ENCODE measurements around the gene AFAP1L2. TPM values are rescaled to one million over a fixed set of nuclear protein-coding genes. Genes with fewer than 3 reads are reported as not detected.

The AFAP1L2 gene
- polyA plus RNA-seq, 1 donor from 2014 or later, result 0.88 TPM

DNA sequence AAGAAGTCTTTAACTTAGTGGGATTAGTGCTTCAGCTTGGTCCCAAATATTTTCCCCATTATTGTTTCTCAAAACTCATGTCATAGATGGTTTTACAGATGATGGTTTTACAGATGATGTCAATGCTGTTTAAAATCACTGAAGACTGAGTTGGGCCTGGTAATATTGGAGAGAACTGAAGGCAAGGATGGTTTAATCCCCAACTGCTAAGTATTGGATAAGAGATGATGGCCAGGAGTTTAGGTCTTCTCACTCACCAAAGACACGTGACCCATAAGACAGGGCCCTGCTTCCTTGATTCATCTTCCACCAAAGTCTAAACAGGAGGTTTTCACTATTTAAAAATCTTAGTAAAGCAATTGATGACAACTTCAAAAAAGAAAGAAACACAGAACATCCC, 108.9 kb downstream of the AFAP1L2 start:
- H3K9me2 ChIP-seq (ENCODE audit: insufficient read depth, low read length), result no peaks in the 10 kb centered on the region
- no peaks in the 10 kb centered on the region for H4K20me1 ChIP-seq (ENCODE audit: insufficient read depth)
- no peaks in the 10 kb centered on the region for H3K36me3 ChIP-seq (ENCODE audit: insufficient read depth, low read length)
- no peak overlapping the region for H3K9ac ChIP-seq (ENCODE audit: low read length)
- H2AFZ ChIP-seq (ENCODE audit: low read depth, low read length), result no peak overlapping the region
- H3K79me2 ChIP-seq (replicated peaks; ENCODE audit: insufficient read depth, low read length), result no peaks in the 10 kb centered on the region
- H3F3A ChIP-seq (ENCODE audit: insufficient read depth, low read length, poor library complexity, severe bottlenecking), result no peaks in the 10 kb centered on the region
- H3K27me3 ChIP-seq (ENCODE audit: insufficient read depth, low read depth, low read length), result no peaks in the 10 kb centered on the region
- no peak overlapping the region for H3K27ac ChIP-seq (ENCODE audit: low read length)
- no peak overlapping the region for H3K4me2 ChIP-seq (ENCODE audit: low read length)
- TF ChIP-seq, protein P1, sequence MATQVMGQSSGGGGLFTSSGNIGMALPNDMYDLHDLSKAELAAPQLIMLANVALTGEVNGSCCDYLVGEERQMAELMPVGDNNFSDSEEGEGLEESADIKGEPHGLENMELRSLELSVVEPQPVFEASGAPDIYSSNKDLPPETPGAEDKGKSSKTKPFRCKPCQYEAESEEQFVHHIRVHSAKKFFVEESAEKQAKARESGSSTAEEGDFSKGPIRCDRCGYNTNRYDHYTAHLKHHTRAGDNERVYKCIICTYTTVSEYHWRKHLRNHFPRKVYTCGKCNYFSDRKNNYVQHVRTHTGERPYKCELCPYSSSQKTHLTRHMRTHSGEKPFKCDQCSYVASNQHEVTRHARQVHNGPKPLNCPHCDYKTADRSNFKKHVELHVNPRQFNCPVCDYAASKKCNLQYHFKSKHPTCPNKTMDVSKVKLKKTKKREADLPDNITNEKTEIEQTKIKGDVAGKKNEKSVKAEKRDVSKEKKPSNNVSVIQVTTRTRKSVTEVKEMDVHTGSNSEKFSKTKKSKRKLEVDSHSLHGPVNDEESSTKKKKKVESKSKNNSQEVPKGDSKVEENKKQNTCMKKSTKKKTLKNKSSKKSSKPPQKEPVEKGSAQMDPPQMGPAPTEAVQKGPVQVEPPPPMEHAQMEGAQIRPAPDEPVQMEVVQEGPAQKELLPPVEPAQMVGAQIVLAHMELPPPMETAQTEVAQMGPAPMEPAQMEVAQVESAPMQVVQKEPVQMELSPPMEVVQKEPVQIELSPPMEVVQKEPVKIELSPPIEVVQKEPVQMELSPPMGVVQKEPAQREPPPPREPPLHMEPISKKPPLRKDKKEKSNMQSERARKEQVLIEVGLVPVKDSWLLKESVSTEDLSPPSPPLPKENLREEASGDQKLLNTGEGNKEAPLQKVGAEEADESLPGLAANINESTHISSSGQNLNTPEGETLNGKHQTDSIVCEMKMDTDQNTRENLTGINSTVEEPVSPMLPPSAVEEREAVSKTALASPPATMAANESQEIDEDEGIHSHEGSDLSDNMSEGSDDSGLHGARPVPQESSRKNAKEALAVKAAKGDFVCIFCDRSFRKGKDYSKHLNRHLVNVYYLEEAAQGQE (IDR thresholded peaks at IDR 0.05; ENCODE audit: borderline replicate concordance), result no peak
- TF ChIP-seq EP300 (conservative IDR thresholded peaks at IDR 0.05; ENCODE audit: poor library complexity, severe bottlenecking) (no peak), TAF1 (IDR thresholded peaks at IDR 0.05; ENCODE audit: low read depth) (no peak)
- H3K4me3 ChIP-seq (ENCODE audit: low read length), result no peak overlapping the region
- H3K9me3 ChIP-seq (ENCODE audit: low read length), result no peaks in the 10 kb centered on the region

DNA sequence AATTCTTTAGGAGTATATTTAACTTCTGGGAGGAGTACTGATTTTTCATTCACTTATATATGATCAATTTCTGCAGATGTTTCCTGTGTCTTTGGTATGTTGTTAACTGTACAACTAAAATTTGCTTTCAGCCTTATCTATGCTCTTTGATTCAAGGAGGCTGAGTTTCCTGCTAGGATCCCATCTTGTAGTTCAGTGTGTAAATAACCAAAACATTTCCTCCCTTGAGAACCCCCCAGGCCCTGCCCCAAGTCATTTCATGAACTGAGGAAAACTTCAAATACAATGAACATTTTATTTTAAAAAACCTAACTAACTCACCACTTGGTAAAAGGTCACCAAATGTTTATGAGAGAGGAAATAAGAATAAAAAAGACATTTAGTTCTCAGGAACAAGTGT, 109.8 kb downstream of the AFAP1L2 start:
- no peaks in the 10 kb centered on the region for H3K36me3 ChIP-seq (ENCODE audit: insufficient read depth, low read length)
- H4K20me1 ChIP-seq (ENCODE audit: insufficient read depth), result no peaks in the 10 kb centered on the region
- TF ChIP-seq POLR2AphosphoS5 (IDR thresholded peaks at IDR 0.05), result no peak
- no peaks in the 10 kb centered on the region for H3K27me3 ChIP-seq (ENCODE audit: insufficient read depth, low read depth, low read length)
- no peaks in the 10 kb centered on the region for H3K79me2 ChIP-seq (replicated peaks; ENCODE audit: insufficient read depth, low read length)
- no peaks in the 10 kb centered on the region for H3F3A ChIP-seq (ENCODE audit: insufficient read depth, low read length, poor library complexity, severe bottlenecking)
- no peak overlapping the region for H3K9ac ChIP-seq (ENCODE audit: low read length)
- no peak overlapping the region for H3K27ac ChIP-seq (ENCODE audit: low read length)
- no peaks in the 10 kb centered on the region for H3K9me2 ChIP-seq (ENCODE audit: insufficient read depth, low read length)
- H3K4me3 ChIP-seq (ENCODE audit: low read length), result no peak overlapping the region
- H3K9me3 ChIP-seq (ENCODE audit: low read length), result no peaks in the 10 kb centered on the region
- no peak overlapping the region for H3K4me2 ChIP-seq (ENCODE audit: low read length)
- H2AFZ ChIP-seq (ENCODE audit: low read depth, low read length), result no peak overlapping the region

- TF ChIP-seq SMC3 (conservative IDR thresholded peaks at IDR 0.05; ENCODE audit: poor library complexity) (no peak), CTCF (IDR thresholded peaks at IDR 0.05; ENCODE audit: poor library complexity, severe bottlenecking) (no peak), EZH2 (IDR thresholded peaks at IDR 0.05; ENCODE audit: borderline replicate concordance, insufficient read depth, low read length, poor library complexity, severe bottlenecking) (no peak), POLR2AphosphoS5 (IDR thresholded peaks at IDR 0.05) (no peak), MXI1 (conservative IDR thresholded peaks at IDR 0.05; ENCODE audit: poor library complexity, severe bottlenecking) (no peak), EP300 (conservative IDR thresholded peaks at IDR 0.05; ENCODE audit: poor library complexity, severe bottlenecking) (no peak), TAF1 (IDR thresholded peaks at IDR 0.05; ENCODE audit: low read depth) (no peak), RAD21 (conservative IDR thresholded peaks at IDR 0.05) (no peak)
- TF ChIP-seq, protein P1 (IDR thresholded peaks at IDR 0.05; ENCODE audit: borderline replicate concordance), result no peak
- no peaks in the 10 kb centered on the region for H3F3A ChIP-seq (ENCODE audit: insufficient read depth, low read length, poor library complexity, severe bottlenecking)
- H3K36me3 ChIP-seq (ENCODE audit: insufficient read depth, low read length), result no peaks in the 10 kb centered on the region
- H3K27ac ChIP-seq (ENCODE audit: low read length), result no peak overlapping the region
- H3K4me3 ChIP-seq (ENCODE audit: low read length), result no peak overlapping the region
- no peaks in the 10 kb centered on the region for H4K20me1 ChIP-seq (ENCODE audit: insufficient read depth)
- no peak overlapping the region for H3K9ac ChIP-seq (ENCODE audit: low read length)
- no peak overlapping the region for H2AFZ ChIP-seq (ENCODE audit: low read depth, low read length)
- no peaks in the 10 kb centered on the region for H3K27me3 ChIP-seq (ENCODE audit: insufficient read depth, low read depth, low read length)
- no peaks in the 10 kb centered on the region for H3K9me3 ChIP-seq (ENCODE audit: low read length)
- H3K79me2 ChIP-seq (replicated peaks; ENCODE audit: insufficient read depth, low read length), result no peaks in the 10 kb centered on the region
- no peaks in the 10 kb centered on the region for H3K9me2 ChIP-seq (ENCODE audit: insufficient read depth, low read length)
- no peak overlapping the region for H3K4me2 ChIP-seq (ENCODE audit: low read length)
Measured at GRCh38 chr10:114293075-114293474, 111.2 kb downstream of the AFAP1L2 start.

Data from neural cell (in vitro differentiated cells).